SK-N-DZ (cell line): ENCODE measurements around the gene CDH15.
"Not testable (repeated sequence)": the region's sequence is repeated elsewhere in the genome, so short reads cannot be mapped to it uniquely, and the experiment has no call there.

Experiments used
- DNase-seq: peaks from one replicate; pipeline ENCODE4 v3.0.0-alpha.2; 2015; ENCODE audit warnings: low spot score

Gene CDH15

GRCh38 chr16:89155851-89156739 lies 15.5 kb upstream of the CDH15 start:
- DNase-seq, result no peak

GRCh38 chr16:89156740-89157645 lies 14.6 kb upstream of the CDH15 start:
- no peak for DNase-seq

GRCh38 chr16:89157778-89158177 lies 13.8 kb upstream of the CDH15 start:
- no peak for DNase-seq

GRCh38 chr16:89159066-89159849 lies 12.3 kb upstream of the CDH15 start:
- no peak for DNase-seq

GRCh38 chr16:89159850-89160354 lies 11.6 kb upstream of the CDH15 start:
- no peak for DNase-seq

GRCh38 chr16:89160977-89161701 lies 10.4 kb upstream of the CDH15 start:
- no peak for DNase-seq

- DNase-seq, result no peak
Measured at GRCh38 chr16:89161763-89162713, 9.5 kb upstream of the CDH15 start.

GRCh38 chr16:89163297-89163696 lies 8.3 kb upstream of the CDH15 start:
- no peak for DNase-seq

GRCh38 chr16:89164436-89164835 lies 7.1 kb upstream of the CDH15 start:
- peak; percentile 52 for DNase-seq

GRCh38 chr16:89164847-89165680 lies 6.5 kb upstream of the CDH15 start:
- no peak for DNase-seq

GRCh38 chr16:89165681-89165979 lies 5.9 kb upstream of the CDH15 start:
- not testable (repeated sequence) for DNase-seq

- DNase-seq, result no peak
Measured at GRCh38 chr16:89166696-89167424, 4.7 kb upstream of the CDH15 start.

GRCh38 chr16:89167425-89167941 lies 4.1 kb upstream of the CDH15 start:
- DNase-seq, result peak; percentile 82

GRCh38 chr16:89168381-89169189 lies 3.0 kb upstream of the CDH15 start:
- DNase-seq, result no peak

- no peak for DNase-seq
Measured at GRCh38 chr16:89169778-89170177, 1.8 kb upstream of the CDH15 start.

GRCh38 chr16:89170346-89171215 lies 967 bp upstream of the CDH15 start:
- DNase-seq, result no peak
